HepG2 (cell line): ENCODE measurements around the gene HOXA10. TPM values are rescaled to one million over a fixed set of nuclear protein-coding genes. Genes with fewer than 3 reads are reported as not detected.

Experiments used
- ATAC-seq: fragments of 200-7000 bp; cut with Tn5 transposase; 3 replicates; pipeline ENCODE4 v1.9.1; 2020; ENCODE audit warnings: mild to moderate bottlenecking, moderate library complexity
- BruUV-seq: library from RNA; stranded (reverse); fragments of 400-500 nt; replicated peaks from 2 replicates; lab custom pipeline; 2021; lab: Mats Ljungman, UMichigan
- CTCF ChIA-PET: fragments of 300-600 bp; formaldehyde crosslinking; extraction: SDS; loops from one replicate; lab custom pipeline; 2021; ENCODE audit warnings: low total read pairs, inconsistent platforms, low intra/inter-chr PET ratio; lab: Yijun Ruan, JAX
- POLR2A ChIA-PET: fragments of 350-600 bp; sonication (Branson Sonifier 250); formaldehyde crosslinking; loops from one replicate; lab custom pipeline; 2020; ENCODE audit warnings: antibody characterized with exemption, inconsistent platforms; lab: Yijun Ruan, JAX
- DNase-seq: peaks from one replicate; pipeline ENCODE4 v3.0.0-alpha.2; 2015; ENCODE audit warnings: low spot score
- FAIRE-seq: peaks from 3 replicates; lab custom pipeline; 2011; peaks lifted over from hg19 to GRCh38; lab: Jason Lieb, UNC
- H2AFZ ChIP-seq: one replicate; pipeline ENCODE4 v1.6.1; 2011; ENCODE audit warnings: low read length, inconsistent platforms
- H3K27ac ChIP-seq: fragments of 300-600 bp; 3 replicates; pipeline ENCODE4 v1.8.0; 2011; ENCODE audit warnings: mixed run types, mild to moderate bottlenecking, mixed read lengths, low read length, inconsistent platforms; ENCODE audit not compliant: insufficient read depth; ENCODE audit errors: extremely low read length
- H3K27me3 ChIP-seq, 2 experiments: fragments of 200-600 bp in 1 of 2; 2 replicates in 1 of 2; 3 replicates in 1 of 2; pipeline versions ENCODE4 v1.6.0 to v1.8.0; 2011; ENCODE audit warnings: low read length in 2 of 2, mild to moderate bottlenecking in 2 of 2, moderate library complexity in 2 of 2, inconsistent platforms in 1 of 2; ENCODE audit not compliant: insufficient read depth in 2 of 2, control insufficient read depth in 1 of 2
- H3K36me3 ChIP-seq, 2 experiments: fragments of 200-600 bp in 1 of 2; replicated peaks in 1 of 2; 2 replicates in 1 of 2; 3 replicates in 1 of 2; pipeline versions ENCODE4 v1.5.1 to v1.8.0; 2011; ENCODE audit warnings: low read length in 2 of 2, inconsistent platforms in 1 of 2; ENCODE audit not compliant: insufficient read depth in 2 of 2, control insufficient read depth in 1 of 2
- H3K4me1 ChIP-seq: 2 replicates; pipeline ENCODE4 v1.5.1; 2012; ENCODE audit warnings: low read length, inconsistent platforms; ENCODE audit not compliant: insufficient read depth
- H3K4me2 ChIP-seq: 2 replicates; pipeline ENCODE4 v1.6.0; 2011; ENCODE audit warnings: low read depth, low read length, inconsistent platforms
- H3K4me3 ChIP-seq, 3 experiments: fragments of 200-600 bp in 1 of 3; sonication (generic), shearing (Covaris generic) in 1 of 3; replicated peaks in 1 of 3; 2 replicates each; pipeline ENCODE4 v1.5.1; 2011 to 2016; ENCODE audit warnings: low read length in 3 of 3, inconsistent platforms in 2 of 3, low read depth in 2 of 3, mild to moderate bottlenecking in 2 of 3, control low read depth in 1 of 3, mixed read lengths in 1 of 3; ENCODE audit not compliant: insufficient read depth in 1 of 3
- H3K79me2 ChIP-seq: one replicate; pipeline ENCODE4 v1.6.1; 2011; ENCODE audit warnings: low read length, inconsistent platforms; ENCODE audit not compliant: insufficient read depth
- H3K9ac ChIP-seq: 2 replicates; pipeline ENCODE4 v1.6.0; 2011; ENCODE audit warnings: mild to moderate bottlenecking, low read depth, low read length, inconsistent platforms; ENCODE audit not compliant: insufficient read depth
- H3K9me3 ChIP-seq: 2 replicates; pipeline ENCODE4 v1.5.1; 2012; ENCODE audit warnings: mild to moderate bottlenecking, low read length
- H4K20me1 ChIP-seq: 2 replicates; pipeline ENCODE4 v1.6.0; 2011; ENCODE audit warnings: inconsistent platforms, mild to moderate bottlenecking, low read length, moderate library complexity; ENCODE audit not compliant: insufficient read depth
- PCBP2 ChIP-seq: fragments of 200-400 bp; formaldehyde crosslinking; optimal IDR thresholded peaks from 2 replicates; pipeline ENCODE3; 2018; ENCODE audit warnings: low read length, low read depth; ENCODE audit not compliant: poor library complexity, severe bottlenecking
- SNAI1 ChIP-seq: sonication (generic); formaldehyde crosslinking; IDR thresholded peaks from 2 replicates; pipeline ENCODE4 v1.5.0; 2020; ENCODE audit warnings: mild to moderate bottlenecking, missing genetic modification reagents, borderline replicate concordance
- ZFP36 ChIP-seq: fragments of 150-350 bp; IDR thresholded peaks from 2 replicates; pipeline ENCODE4 v1.6.1; 2018; ENCODE audit warnings: borderline replicate concordance, low read length, low read depth; ENCODE audit not compliant: partially characterized antibody
- ZFY ChIP-seq: sonication (generic); formaldehyde crosslinking; IDR thresholded peaks from 2 replicates; pipeline ENCODE4 v1.4.0; 2020; ENCODE audit warnings: missing genetic modification reagents
- WGBS: methylation state at CpG from one replicate; pipeline ENCODE4 v1.1.6; 2017; ENCODE audit warnings: low lambda C conversion rate; 5-methylcytosine and 5-hydroxymethylcytosine counted together
- in situ Hi-C: cut with HindIII; loops from 2 replicates; pipeline ENCODE4 v1.10.0; 2017; ENCODE audit warnings: low pct_unique_long_range_greater_than_20kb; ENCODE audit not compliant: extremely low pct_ligation_motif_present
- intact Hi-C: fragments of 100-400 bp; cut with micrococcal nuclease; formaldehyde crosslinking; loops from one replicate; pipeline ENCODE4 v1.10.0; 2022; ENCODE audit not compliant: unreplicated experiment
- polyA plus RNA-seq, 8 experiments: library from polyadenylated mRNA; depleted of rRNA in 3 of 8; stranded (reverse) in 7 of 8; unstranded in 1 of 8; fragments of >200 nt; fragmentation: Illumina TruSeq in 4 of 8; extraction: Trizol in 4 of 8; gene quantifications; 2 replicates each; pipeline versions ENCODE4 v1.2.1 to v1.2.3, GENCODE V29; 2011 to 2016; ENCODE audit warnings: low read depth in 4 of 8, missing spikeins in 1 of 8, mixed read lengths in 1 of 8; ENCODE audit not compliant: insufficient read depth in 1 of 8
- total RNA-seq, 5 experiments: library from RNA; depleted of rRNA; stranded (reverse); fragments of >200 nt; fragmentation: Illumina TruSeq; extraction: Trizol; gene quantifications; 2 replicates each; pipeline ENCODE4 v1.2.3, GENCODE V29; 2016; ENCODE audit warnings: low read depth in 1 of 5
- TF ChIP-seq, protein P1 (sequence below): IDR thresholded peaks from 2 replicates; pipeline ENCODE4 v1.6.1; 2016
- TF ChIP-seq, protein P2 (sequence below): sonication (generic); formaldehyde crosslinking; IDR thresholded peaks from 2 replicates; pipeline ENCODE4 v1.4.0; 2020; ENCODE audit warnings: mild to moderate bottlenecking, missing genetic modification reagents
- TF ChIP-seq, protein P3 (sequence below): sonication (generic); formaldehyde crosslinking; conservative IDR thresholded peaks from 2 replicates; pipeline ENCODE4 v1.4.0; 2020; ENCODE audit warnings: mild to moderate bottlenecking, missing genetic modification reagents, moderate library complexity

HOXA10 gene
- total and polyA plus RNA-seq, 2 of the 13 experiments (the other 11 are each of a cell fraction or from before 2014, with no cell fraction given): not detected

DNA sequence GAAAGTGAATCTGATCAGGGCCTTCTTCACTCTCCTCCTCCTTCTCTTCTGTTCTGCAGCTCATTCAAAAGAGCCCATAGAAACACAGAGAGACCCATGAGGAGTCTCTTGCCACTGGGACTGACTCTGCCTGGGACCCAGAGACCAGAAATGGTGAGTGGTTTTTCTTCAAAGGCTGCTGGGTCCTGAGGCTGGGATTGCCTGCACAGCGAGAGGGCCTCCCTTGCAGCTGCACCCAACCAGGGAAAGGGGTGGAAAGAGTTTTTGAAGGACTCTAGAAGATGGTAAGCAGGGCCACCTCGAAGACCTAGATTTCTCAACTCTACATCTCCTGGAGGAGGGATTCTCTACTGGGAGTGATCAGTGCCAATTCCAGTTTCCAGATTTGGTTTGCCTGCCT, 41.2 kb upstream of the HOXA10 start:
- Histone ChIP-seq H3K27ac (no peak overlapping the region), H3K4me2 (no peak overlapping the region), H2AFZ (no peak overlapping the region)
- TF ChIP-seq, protein P1, sequence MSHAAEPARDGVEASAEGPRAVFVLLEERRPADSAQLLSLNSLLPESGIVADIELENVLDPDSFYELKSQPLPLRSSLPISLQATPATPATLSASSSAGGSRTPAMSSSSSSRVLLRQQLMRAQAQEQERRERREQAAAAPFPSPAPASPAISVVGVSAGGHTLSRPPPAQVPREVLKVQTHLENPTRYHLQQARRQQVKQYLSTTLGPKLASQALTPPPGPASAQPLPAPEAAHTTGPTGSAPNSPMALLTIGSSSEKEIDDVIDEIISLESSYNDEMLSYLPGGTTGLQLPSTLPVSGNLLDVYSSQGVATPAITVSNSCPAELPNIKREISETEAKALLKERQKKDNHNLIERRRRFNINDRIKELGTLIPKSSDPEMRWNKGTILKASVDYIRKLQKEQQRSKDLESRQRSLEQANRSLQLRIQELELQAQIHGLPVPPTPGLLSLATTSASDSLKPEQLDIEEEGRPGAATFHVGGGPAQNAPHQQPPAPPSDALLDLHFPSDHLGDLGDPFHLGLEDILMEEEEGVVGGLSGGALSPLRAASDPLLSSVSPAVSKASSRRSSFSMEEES (CRISPR knock-in tag): no peak
- TF ChIP-seq, all 625 proteins: peak for 0
- 7% methylated on average over 2 of the region's 2 CpGs for WGBS
- Histone ChIP-seq H3K79me2 (no peaks in the 10 kb centered on the region), H3K9ac (no peak overlapping the region), H3K9me3 (no peaks in the 10 kb centered on the region), H3K27me3 (peaks cover 3 to 52% of the 10 kb centered on the region in 2 experiments; a peak in 4 of 5 replicates), H3K36me3 (no peaks in the 10 kb centered on the region), H4K20me1 (no peaks in the 10 kb centered on the region), H3K4me3 (no peak overlapping the region), H3K4me1 (peaks cover 7% of the 10 kb centered on the region)
- DNase-seq: no peak
- ATAC-seq: no peak
- intact Hi-C loops: no loop called here
- in situ Hi-C loops: no loop called here
- ChIA-PET POLR2A (no interaction called here), CTCF (no interaction called here)
- no peak for FAIRE-seq
- BruUV-seq: no TSS peak

DNA sequence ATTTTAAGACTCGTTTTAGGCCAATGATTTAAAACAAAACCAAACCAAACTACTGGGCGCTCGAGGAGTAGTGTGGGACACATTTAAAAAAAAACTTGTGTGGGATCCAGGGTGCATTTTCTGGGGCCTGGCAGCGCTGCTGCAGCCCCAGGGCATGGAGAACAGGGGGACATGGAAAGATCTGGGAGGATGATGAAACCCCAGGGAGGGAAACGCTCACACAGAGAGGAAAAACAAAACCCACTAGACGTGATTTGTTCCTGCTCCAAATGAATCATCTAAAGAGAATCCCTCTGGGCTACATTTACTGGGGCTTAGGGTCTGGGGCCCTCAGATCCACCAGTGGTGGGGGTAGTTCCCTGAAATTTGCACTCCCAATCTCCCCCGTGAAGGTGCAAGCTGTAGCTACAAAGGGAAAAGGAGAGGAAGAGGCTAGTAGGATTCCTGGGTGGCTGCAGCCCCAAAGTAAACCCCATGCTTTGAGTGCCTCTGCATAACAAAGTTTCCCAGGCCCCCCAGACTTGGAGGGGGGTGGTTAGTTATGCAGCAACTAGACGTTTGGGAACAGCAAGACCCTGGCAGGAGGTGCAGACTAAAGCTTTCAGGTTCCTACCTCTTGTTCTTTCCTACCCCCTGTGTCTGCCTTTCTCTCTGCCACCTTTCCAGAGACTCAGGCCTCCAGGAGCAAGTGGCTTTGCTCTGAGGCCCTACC, 40.3 kb upstream of the HOXA10 start:
- H3K79me2 ChIP-seq: no peaks in the 10 kb centered on the region
- H3K36me3 ChIP-seq: no peaks in the 10 kb centered on the region
- WGBS: 23% methylated on average over 8 of the region's 8 CpGs
- BruUV-seq: no TSS peak
- no peaks in the 10 kb centered on the region for H3K9me3 ChIP-seq
- H3K4me3 ChIP-seq: no peak overlapping the region
- CTCF ChIA-PET: no interaction called here
- H4K20me1 ChIP-seq: no peaks in the 10 kb centered on the region
- ATAC-seq (no peak), FAIRE-seq (no peak), DNase-seq (no peak)
- POLR2A ChIA-PET: no interaction called here
- peaks cover 3 to 61% of the 10 kb centered on the region in 2 experiments; a peak in 4 of 5 replicates for H3K27me3 ChIP-seq
- H2AFZ ChIP-seq: no peak overlapping the region
- TF ChIP-seq PCBP2: no peak
- TF ChIP-seq, protein P2, sequence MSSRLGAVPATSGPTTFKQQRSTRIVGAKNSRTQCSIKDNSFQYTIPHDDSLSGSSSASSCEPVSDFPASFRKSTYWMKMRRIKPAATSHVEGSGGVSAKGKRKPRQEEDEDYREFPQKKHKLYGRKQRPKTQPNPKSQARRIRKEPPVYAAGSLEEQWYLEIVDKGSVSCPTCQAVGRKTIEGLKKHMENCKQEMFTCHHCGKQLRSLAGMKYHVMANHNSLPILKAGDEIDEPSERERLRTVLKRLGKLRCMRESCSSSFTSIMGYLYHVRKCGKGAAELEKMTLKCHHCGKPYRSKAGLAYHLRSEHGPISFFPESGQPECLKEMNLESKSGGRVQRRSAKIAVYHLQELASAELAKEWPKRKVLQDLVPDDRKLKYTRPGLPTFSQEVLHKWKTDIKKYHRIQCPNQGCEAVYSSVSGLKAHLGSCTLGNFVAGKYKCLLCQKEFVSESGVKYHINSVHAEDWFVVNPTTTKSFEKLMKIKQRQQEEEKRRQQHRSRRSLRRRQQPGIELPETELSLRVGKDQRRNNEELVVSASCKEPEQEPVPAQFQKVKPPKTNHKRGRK (CRISPR knock-in tag): no peak
- no peak for TF ChIP-seq ZFY (CRISPR knock-in tag)
- TF ChIP-seq, protein P3, sequence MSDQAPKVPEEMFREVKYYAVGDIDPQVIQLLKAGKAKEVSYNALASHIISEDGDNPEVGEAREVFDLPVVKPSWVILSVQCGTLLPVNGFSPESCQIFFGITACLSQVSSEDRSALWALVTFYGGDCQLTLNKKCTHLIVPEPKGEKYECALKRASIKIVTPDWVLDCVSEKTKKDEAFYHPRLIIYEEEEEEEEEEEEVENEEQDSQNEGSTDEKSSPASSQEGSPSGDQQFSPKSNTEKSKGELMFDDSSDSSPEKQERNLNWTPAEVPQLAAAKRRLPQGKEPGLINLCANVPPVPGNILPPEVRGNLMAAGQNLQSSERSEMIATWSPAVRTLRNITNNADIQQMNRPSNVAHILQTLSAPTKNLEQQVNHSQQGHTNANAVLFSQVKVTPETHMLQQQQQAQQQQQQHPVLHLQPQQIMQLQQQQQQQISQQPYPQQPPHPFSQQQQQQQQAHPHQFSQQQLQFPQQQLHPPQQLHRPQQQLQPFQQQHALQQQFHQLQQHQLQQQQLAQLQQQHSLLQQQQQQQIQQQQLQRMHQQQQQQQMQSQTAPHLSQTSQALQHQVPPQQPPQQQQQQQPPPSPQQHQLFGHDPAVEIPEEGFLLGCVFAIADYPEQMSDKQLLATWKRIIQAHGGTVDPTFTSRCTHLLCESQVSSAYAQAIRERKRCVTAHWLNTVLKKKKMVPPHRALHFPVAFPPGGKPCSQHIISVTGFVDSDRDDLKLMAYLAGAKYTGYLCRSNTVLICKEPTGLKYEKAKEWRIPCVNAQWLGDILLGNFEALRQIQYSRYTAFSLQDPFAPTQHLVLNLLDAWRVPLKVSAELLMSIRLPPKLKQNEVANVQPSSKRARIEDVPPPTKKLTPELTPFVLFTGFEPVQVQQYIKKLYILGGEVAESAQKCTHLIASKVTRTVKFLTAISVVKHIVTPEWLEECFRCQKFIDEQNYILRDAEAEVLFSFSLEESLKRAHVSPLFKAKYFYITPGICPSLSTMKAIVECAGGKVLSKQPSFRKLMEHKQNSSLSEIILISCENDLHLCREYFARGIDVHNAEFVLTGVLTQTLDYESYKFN (CRISPR knock-in tag): no peak
- no peak for TF ChIP-seq SNAI1 (CRISPR knock-in tag)
- TF ChIP-seq ZFP36: no peak
- H3K4me1 ChIP-seq: peaks cover 15% of the 10 kb centered on the region
- intact Hi-C loops: loop anchor here (5.0 kb wide), 1 partner anchor 808 kb away; no protein-coding TSS in a partner anchor
- no peak overlapping the region for H3K9ac ChIP-seq
- H3K4me2 ChIP-seq: no peak overlapping the region
- no peak overlapping the region for H3K27ac ChIP-seq
- in situ Hi-C loops: no loop called here
